ENCODE data around the gene FLVCR1. TPM values are rescaled to one million over a fixed set of nuclear protein-coding genes. Genes with fewer than 3 reads are reported as not detected.
"Not testable (repeated sequence)": the region's sequence is repeated elsewhere in the genome, so short reads cannot be mapped to it uniquely, and the experiment has no call there.

Gene FLVCR1
- total RNA-seq, 2 experiments from 2014 or later: 14.4 to 17.1 TPM

DNA sequence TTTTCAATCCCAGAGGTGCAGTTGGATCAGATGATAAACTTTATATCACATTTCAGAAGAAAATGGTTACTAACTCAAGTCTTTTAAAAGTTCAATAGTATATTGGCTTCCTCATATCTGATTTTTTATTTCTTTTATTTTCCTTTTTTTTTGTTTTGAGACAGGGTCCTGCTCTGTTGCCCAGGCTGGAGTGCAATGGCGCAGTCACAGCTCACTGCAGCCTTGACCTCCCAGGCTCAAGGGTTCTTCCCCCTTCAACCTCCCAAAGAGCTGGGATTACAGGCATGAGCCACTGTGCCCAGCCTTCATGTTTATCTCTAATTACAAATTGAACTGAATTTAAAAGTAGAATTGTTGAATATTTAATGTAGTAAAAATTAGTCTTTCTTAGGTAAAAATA, 13.9 kb downstream of the FLVCR1 start:
- Mint-ChIP-seq H3K9me3 (ENCODE audit: low read depth) (no peaks in the 10 kb centered on the region), H3K36me3 (peaks cover 41% of the 10 kb centered on the region), H3K4me1 (no peaks in the 10 kb centered on the region), H3K4me3 (no peak overlapping the region), H3K27ac (no peak overlapping the region), H3K27me3 (no peaks in the 10 kb centered on the region)
- ATAC-seq (no peak), DNase-seq (no peak)
- CTCF ChIA-PET: interaction anchor here (0.7 to 1.0 kb wide), 3 partner anchors 9 to 207 kb away, joined by 3 to 4 read pairs (median 3); no protein-coding TSS in a partner anchor

DNA sequence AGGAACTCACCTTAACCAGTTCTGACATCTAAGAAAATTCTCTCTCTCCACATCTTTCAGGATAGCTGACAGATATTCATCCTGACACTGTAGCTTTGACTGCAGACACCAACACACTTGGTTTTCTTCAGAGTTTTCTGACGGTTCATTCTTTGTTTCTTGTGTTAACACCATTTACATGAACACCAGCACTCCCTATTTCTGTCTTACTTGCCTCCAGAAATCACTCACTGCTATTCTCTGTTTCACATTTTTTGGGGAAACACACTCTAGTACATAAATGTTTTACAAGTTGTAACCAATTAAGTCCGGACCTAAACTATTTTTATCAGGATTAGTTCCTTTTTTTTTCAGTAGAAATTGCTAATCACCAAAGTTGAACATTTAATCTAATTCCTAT, 15.4 kb downstream of the FLVCR1 start:
- no peaks in the 10 kb centered on the region for H3K9me3 Mint-ChIP-seq (ENCODE audit: low read depth)
- no peaks in the 10 kb centered on the region for H3K27me3 Mint-ChIP-seq
- no peak overlapping the region for H3K4me3 Mint-ChIP-seq
- CTCF ChIA-PET: no interaction called here
- no peaks in the 10 kb centered on the region for H3K4me1 Mint-ChIP-seq
- DNase-seq: no peak
- no peak for ATAC-seq
- H3K27ac Mint-ChIP-seq: no peak overlapping the region
- H3K36me3 Mint-ChIP-seq: peaks cover 37% of the 10 kb centered on the region

DNA sequence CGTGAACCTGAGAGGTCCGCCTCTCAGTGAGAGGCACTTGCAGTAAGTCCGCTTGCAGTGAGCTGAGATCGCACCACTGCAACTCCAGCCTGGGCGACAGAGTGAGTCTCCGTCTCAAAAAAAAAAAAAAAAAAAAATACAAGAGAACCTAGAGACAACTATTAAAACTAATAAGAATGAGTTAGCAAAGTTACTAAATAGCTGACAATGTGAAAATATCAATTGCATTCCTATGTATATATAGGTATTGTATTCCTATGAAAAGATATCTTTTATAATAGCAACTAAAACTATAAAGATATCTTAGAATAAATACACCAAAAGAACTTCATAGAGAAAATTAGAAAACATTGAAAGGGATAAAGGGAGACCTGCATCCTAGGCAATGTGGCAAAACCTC, 20.3 kb downstream of the FLVCR1 start:
- Mint-ChIP-seq H3K4me3 (no peak overlapping the region), H3K27me3 (no peaks in the 10 kb centered on the region), H3K9me3 (ENCODE audit: low read depth) (no peaks in the 10 kb centered on the region), H3K36me3 (peaks cover 21% of the 10 kb centered on the region), H3K4me1 (no peaks in the 10 kb centered on the region), H3K27ac (no peak overlapping the region)
- DNase-seq (no peak), ATAC-seq (no peak)
- CTCF ChIA-PET: interaction anchor here (0.5 kb wide), 1 partner anchor 15 kb away, joined by 3 read pairs; no protein-coding TSS in a partner anchor

DNA sequence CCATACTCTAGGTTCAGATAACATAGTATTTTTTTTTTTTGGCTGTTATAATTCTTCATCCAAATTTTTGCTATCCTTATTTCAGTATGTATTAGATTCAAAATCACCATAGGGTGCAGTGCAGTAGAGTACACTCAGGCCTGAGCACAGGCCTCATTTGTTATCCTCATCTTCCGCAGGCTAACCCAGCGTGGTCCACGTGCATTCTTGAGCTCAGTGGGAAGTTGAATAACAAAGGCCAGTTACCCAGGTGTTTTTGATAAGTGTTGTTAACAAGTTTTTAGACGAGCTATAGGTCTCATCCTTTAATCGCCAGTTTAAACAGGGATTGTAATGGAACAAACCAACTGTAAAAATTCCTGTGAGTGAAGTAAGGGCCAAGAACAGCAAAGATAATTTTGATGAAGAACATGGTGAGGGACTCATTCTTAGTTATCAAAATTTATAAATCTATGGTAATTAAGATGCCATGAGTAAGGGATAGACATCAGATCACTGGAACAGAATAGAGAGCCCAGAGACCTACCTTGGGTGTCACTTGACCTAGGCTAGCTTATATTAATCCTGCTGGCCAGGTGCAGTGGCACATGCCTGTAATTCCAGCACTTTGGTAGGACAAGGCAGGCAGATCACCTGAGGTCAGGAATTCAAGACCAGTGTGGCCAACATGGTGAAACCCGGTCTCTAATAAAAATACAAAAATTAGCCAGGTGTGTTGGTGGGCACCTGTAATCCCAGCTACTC, 22.0 kb downstream of the FLVCR1 start:
- H3K4me1 Mint-ChIP-seq: no peaks in the 10 kb centered on the region
- no peak overlapping the region for H3K4me3 Mint-ChIP-seq
- DNase-seq: no peak
- H3K36me3 Mint-ChIP-seq: peaks cover 17% of the 10 kb centered on the region
- CTCF ChIA-PET: no interaction called here
- H3K27me3 Mint-ChIP-seq: no peaks in the 10 kb centered on the region
- H3K9me3 Mint-ChIP-seq (ENCODE audit: low read depth): no peaks in the 10 kb centered on the region
- no peak for ATAC-seq
- H3K27ac Mint-ChIP-seq: no peak overlapping the region

DNA sequence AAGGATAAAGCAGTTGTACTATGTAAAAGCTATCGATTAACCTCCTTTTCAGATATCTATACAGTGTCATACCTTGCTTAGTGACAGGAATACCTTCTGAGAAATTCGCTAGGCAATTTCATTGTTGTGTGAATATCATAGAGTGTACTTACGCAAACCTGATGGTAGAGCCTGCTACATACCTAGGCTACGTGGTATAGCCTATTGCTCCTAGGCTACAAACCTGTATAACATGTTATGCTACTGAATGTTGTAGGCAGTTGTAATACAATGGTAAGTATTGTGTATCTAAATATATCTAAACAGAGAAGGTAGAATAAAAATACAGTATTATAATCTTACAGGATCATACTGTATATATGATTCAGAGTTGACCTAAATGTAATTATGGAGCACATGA, 26.5 kb downstream of the FLVCR1 start:
- Mint-ChIP-seq H3K4me1 (no peaks in the 10 kb centered on the region), H3K27ac (no peak overlapping the region), H3K9me3 (ENCODE audit: low read depth) (no peaks in the 10 kb centered on the region), H3K4me3 (no peak overlapping the region), H3K27me3 (no peaks in the 10 kb centered on the region), H3K36me3 (peaks cover 33% of the 10 kb centered on the region)
- DNase-seq (no peak), ATAC-seq (no peak)
- CTCF ChIA-PET: no interaction called here

DNA sequence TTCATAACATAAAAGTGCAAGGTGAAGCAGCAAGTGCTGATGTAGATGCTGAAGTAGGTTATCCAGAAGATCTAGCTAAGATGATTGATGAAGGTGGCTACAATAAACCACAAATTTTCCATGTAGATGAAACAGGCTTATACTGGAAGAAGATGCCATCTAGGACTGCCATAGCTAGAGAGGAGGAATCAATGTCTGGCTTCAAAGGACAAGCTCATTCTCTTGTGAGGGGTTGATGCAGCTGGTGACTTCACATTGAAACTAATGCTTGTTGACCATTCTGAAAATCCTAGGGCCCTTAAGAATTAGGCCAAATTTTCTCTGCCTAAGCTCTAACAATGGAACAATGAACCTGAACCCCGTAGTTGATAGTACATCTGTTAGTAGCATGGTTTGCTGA, 34.0 kb downstream of the FLVCR1 start:
- ATAC-seq: no peak
- no peak for DNase-seq
- H3K36me3 Mint-ChIP-seq: peaks cover 63% of the 10 kb centered on the region
- CTCF ChIA-PET: no interaction called here
- no peak overlapping the region for H3K4me3 Mint-ChIP-seq
- no peaks in the 10 kb centered on the region for H3K4me1 Mint-ChIP-seq
- H3K27ac Mint-ChIP-seq: no peak overlapping the region
- H3K9me3 Mint-ChIP-seq (ENCODE audit: low read depth): no peaks in the 10 kb centered on the region
- no peaks in the 10 kb centered on the region for H3K27me3 Mint-ChIP-seq

DNA sequence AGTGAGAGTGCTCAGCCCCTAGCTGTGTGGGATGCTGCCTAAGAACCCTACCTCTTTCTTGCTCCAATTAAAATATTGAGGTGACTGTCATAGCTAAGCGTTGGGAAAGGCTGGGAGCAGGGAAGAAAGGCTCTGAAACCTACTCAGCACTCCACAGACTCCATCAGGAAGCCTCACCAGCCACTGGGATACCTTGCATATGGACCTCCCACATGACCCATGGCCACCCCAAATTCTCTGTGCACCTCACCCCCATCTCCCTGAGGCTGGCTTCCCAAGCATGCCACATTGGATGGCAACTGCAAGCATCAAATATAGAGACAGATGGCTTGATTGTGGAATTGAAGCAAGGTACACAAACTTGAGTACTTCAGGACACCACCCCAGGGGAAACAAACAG, 41.8 kb downstream of the FLVCR1 start:
- Mint-ChIP-seq H3K4me1 (no peaks in the 10 kb centered on the region), H3K9me3 (ENCODE audit: low read depth) (peaks cover 12% of the 10 kb centered on the region), H3K27me3 (no peaks in the 10 kb centered on the region), H3K36me3 (peaks cover 52% of the 10 kb centered on the region), H3K27ac (no peak overlapping the region), H3K4me3 (no peak overlapping the region)
- no peak for ATAC-seq
- DNase-seq: no peak
- CTCF ChIA-PET: no interaction called here

DNA sequence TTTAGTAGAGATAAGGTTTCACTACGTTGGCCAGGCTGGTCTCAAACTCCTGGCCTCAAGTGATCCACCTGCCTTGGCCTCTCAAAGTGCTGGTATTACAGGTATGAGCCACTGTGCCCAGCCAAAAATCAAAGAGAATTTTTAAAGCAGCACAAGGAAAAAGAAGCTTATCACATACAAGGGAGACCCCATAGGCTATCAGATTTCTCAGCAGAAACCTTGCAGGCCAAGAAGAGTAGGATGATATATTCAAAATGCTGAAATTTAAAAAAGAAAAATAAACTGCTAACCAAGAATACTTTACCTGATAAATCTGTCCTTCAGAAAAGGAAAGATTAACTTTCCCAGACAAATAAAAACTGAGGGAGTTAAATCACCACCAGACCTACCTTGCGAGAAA, 43.2 kb downstream of the FLVCR1 start:
- Mint-ChIP-seq H3K4me3 (no peak overlapping the region), H3K4me1 (no peaks in the 10 kb centered on the region), H3K27me3 (peaks cover 10% of the 10 kb centered on the region), H3K36me3 (peaks cover 42% of the 10 kb centered on the region), H3K9me3 (ENCODE audit: low read depth) (peaks cover 12% of the 10 kb centered on the region), H3K27ac (no peak overlapping the region)
- CTCF ChIA-PET: interaction anchor here (0.7 to 1.6 kb wide), 2 partner anchors 94 to 421 kb away, joined by 3 read pairs; no protein-coding TSS in a partner anchor
- no peak for ATAC-seq
- no peak for DNase-seq

DNA sequence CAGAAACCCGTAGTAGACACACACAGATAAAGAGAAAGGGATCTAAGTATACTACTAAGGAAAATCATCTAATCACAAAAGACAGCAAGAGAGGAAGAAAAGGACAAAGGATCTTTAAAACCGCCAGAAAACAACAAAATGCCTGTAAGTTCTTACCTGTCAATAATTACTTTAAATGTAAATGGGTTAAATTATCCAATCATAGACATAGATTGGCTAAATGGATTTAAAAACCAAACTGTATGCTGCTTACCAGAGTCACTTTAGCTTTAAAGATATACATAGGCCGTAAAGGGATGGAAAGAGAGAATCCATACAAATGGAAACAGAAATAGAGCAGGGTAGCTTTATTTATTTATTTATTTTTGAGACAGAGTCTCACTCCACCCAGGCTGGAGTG, 44.0 kb downstream of the FLVCR1 start:
- Mint-ChIP-seq H3K9me3 (ENCODE audit: low read depth) (peaks cover 12% of the 10 kb centered on the region), H3K27me3 (peaks cover 10% of the 10 kb centered on the region), H3K4me1 (no peaks in the 10 kb centered on the region), H3K4me3 (no peak overlapping the region), H3K27ac (no peak overlapping the region), H3K36me3 (peaks cover 40% of the 10 kb centered on the region)
- ATAC-seq: no peak
- CTCF ChIA-PET: interaction anchor here (1.6 kb wide), 1 partner anchor 93 kb away, joined by 3 read pairs; no protein-coding TSS in a partner anchor
- no peak for DNase-seq

DNA sequence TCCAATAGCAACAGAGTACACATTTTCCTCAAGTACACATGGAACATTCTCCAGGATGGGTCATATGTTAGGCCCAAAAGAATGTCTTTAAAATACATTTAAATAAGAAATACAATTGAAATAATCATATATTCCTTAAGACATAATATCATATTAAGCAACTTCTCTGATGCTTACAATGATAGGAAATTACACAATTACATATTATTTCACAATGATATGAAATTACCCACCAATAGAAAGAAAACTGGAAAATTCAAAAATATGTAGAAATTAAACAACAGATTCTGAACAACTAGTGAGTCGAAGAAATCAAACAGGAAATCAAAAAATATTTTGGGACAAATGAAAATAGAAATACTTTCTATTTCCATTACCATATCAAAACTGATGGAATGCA, 45.6 kb downstream of the FLVCR1 start:
- CTCF ChIA-PET: no interaction called here
- Mint-ChIP-seq H3K27ac (no peak overlapping the region), H3K4me1 (no peaks in the 10 kb centered on the region), H3K4me3 (no peak overlapping the region), H3K27me3 (peaks cover 10% of the 10 kb centered on the region), H3K36me3 (peaks cover 26% of the 10 kb centered on the region), H3K9me3 (ENCODE audit: low read depth) (peaks cover 12% of the 10 kb centered on the region)
- ATAC-seq (no peak), DNase-seq (no peak)

DNA sequence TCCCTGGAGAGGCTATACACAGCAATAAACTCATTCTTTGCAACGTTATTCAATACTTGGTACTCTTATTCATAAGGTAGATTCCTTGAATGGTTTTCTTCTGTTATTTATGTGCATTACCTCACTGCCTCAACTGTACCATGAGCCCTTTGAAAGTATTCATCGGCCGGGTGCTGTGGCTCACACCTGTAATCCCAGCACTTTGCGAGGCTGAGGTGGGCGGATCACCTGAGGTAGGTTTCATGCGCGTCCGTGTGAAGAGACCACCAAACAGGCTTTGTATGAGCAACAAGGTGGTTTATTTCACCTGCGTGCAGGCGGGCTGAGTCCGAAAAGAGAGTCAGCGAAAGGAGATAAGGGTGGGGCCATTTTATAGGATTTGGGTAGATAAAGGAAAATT, 50.0 kb downstream of the FLVCR1 start:
- H3K4me3 Mint-ChIP-seq; H3K9me3 Mint-ChIP-seq (ENCODE audit: low read depth); CTCF ChIA-PET; DNase-seq; H3K27me3 Mint-ChIP-seq; ATAC-seq; H3K4me1 Mint-ChIP-seq; H3K36me3 Mint-ChIP-seq; H3K27ac Mint-ChIP-seq: not testable (repeated sequence)

DNA sequence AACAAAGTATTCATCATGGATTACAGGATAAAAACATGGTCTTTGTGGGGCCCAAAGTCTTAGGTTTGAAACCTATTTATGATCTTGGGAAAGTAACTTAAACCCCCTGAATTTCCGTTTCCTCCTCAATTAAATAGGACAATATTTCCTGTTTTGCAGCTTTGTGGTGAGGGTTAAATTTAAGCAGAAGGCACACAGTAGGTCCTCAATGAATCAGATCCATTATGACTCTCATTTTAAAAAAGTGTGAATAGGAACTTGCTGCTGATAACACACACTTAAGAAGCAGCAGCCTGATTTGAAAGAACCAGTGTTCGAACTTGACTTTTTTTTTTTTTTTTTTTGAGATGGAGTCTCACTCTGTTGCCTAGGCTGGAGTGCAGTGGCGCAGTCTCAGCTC, 50.9 kb downstream of the FLVCR1 start:
- DNase-seq (no peak), ATAC-seq (no peak)
- Mint-ChIP-seq H3K4me1 (no peaks in the 10 kb centered on the region), H3K36me3 (no peaks in the 10 kb centered on the region), H3K4me3 (no peak overlapping the region), H3K27ac (no peak overlapping the region), H3K9me3 (ENCODE audit: low read depth) (no peaks in the 10 kb centered on the region), H3K27me3 (peaks cover 10% of the 10 kb centered on the region)
- CTCF ChIA-PET: no interaction called here

DNA sequence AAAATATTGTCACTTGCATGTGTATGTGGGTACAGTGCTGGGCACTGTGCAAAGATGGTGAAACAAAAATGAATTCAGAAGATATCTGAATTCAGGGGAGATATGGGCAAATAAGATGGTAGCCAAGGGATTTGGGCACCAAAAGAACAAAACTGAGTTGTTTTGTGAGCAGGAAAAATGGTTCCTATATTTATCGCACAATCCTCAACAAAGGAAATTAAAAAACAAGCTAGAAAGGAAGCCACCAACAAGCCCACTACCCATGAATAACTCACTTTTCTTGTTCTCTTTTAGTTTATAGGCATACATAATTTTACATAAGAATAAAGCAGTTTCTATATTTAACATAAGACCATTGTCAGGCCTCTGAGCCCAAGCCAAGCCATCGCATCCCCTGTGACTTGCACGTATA, 51.6 kb downstream of the FLVCR1 start:
- Mint-ChIP-seq H3K4me3 (no peak overlapping the region), H3K27ac (no peak overlapping the region), H3K27me3 (peaks cover 13% of the 10 kb centered on the region), H3K4me1 (no peaks in the 10 kb centered on the region), H3K9me3 (ENCODE audit: low read depth) (no peaks in the 10 kb centered on the region), H3K36me3 (no peaks in the 10 kb centered on the region)
- ATAC-seq (no peak), DNase-seq (no peak)
- CTCF ChIA-PET: no interaction called here

DNA sequence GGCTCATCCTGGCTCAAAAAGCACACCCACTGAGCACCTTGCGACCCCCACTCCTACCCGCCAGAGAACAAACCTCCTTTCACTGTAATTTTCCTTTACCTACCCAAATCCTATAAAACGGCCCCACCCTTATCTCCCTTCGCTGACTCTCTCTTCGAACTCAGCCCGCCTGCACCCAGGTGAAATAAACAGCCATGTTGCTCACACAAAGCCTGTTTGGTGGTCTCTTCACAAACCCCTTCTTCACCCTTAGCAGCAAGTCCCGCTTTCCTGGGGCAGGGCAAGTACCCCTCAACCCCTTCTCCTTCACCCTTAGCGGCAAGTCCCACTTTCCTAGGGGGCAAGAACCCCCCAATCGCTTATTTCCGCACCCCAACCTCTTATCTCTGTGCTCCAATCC, 52.1 kb downstream of the FLVCR1 start:
- H3K27ac Mint-ChIP-seq; DNase-seq; ATAC-seq; H3K36me3 Mint-ChIP-seq; CTCF ChIA-PET; H3K4me3 Mint-ChIP-seq; H3K9me3 Mint-ChIP-seq (ENCODE audit: low read depth); H3K4me1 Mint-ChIP-seq: not testable (repeated sequence)
- H3K27me3 Mint-ChIP-seq: peaks cover 16% of the 10 kb centered on the region
